Keratinocyte (primary cell): ENCODE data around the gene SEMA4A. TPM values are rescaled to one million over a fixed set of nuclear protein-coding genes. Genes with fewer than 3 reads are reported as not detected.

Experiments used
- DNase-seq: peaks from one replicate; pipeline ENCODE4 v3.0.0-alpha.2; 2011; ENCODE audit warnings: low read depth, missing footprints, low spot score
- FAIRE-seq: peaks from 2 replicates; lab custom pipeline; 2011; peaks lifted over from hg19 to GRCh38; lab: Jason Lieb, UNC
- H2AFZ ChIP-seq: 2 replicates; pipeline ENCODE4 v1.6.0; 2012; ENCODE audit warnings: low read length, control low read depth, inconsistent platforms; ENCODE audit not compliant: control insufficient read depth
- H3K27ac ChIP-seq: 2 replicates; pipeline ENCODE4 v1.5.1; 2011; ENCODE audit warnings: low read length; ENCODE audit not compliant: control insufficient read depth, insufficient read depth
- H3K27me3 ChIP-seq: 3 replicates; pipeline ENCODE4 v1.6.0; 2011; ENCODE audit warnings: low read length; ENCODE audit not compliant: control insufficient read depth, insufficient read depth; ENCODE audit errors: extremely low read depth
- H3K36me3 ChIP-seq, 2 experiments: 2 replicates in 1 of 2; 3 replicates in 1 of 2; pipeline ENCODE4 v1.5.1; 2011; ENCODE audit warnings: low read length in 2 of 2, mild to moderate bottlenecking in 1 of 2; ENCODE audit not compliant: control insufficient read depth in 2 of 2, insufficient read depth in 2 of 2; ENCODE audit errors: extremely low read depth in 1 of 2
- H3K4me1 ChIP-seq: 3 replicates; pipeline ENCODE4 v1.5.1; 2011; ENCODE audit warnings: low read length; ENCODE audit not compliant: control insufficient read depth, insufficient read depth; ENCODE audit errors: extremely low read depth
- H3K4me2 ChIP-seq: 3 replicates; pipeline ENCODE4 v1.6.0; 2011; ENCODE audit warnings: low read depth, low read length; ENCODE audit not compliant: control insufficient read depth, insufficient read depth; ENCODE audit errors: extremely low read depth
- H3K4me3 ChIP-seq, 3 experiments: fragments of 200-600 bp in 1 of 3; sonication (generic) in 1 of 3; 2 replicates in 2 of 3; 3 replicates in 1 of 3; pipeline ENCODE4 v1.5.1; 2011 to 2016; ENCODE audit warnings: low read length in 3 of 3, mild to moderate bottlenecking in 3 of 3, control low read depth in 2 of 3, inconsistent platforms in 1 of 3, low read depth in 1 of 3, mixed read lengths in 1 of 3, mixed run types in 1 of 3, moderate library complexity in 1 of 3; ENCODE audit not compliant: control insufficient read depth in 2 of 3, insufficient read depth in 2 of 3; ENCODE audit errors: extremely low read depth in 1 of 3
- H3K79me2 ChIP-seq: 2 replicates; pipeline ENCODE4 v1.6.0; 2012; ENCODE audit warnings: low read length; ENCODE audit not compliant: control insufficient read depth, insufficient read depth
- H3K9ac ChIP-seq: 3 replicates; pipeline ENCODE4 v1.6.0; 2011; ENCODE audit warnings: low read length; ENCODE audit not compliant: control insufficient read depth, insufficient read depth; ENCODE audit errors: extremely low read depth
- H3K9me1 ChIP-seq: 3 replicates; pipeline ENCODE4 v1.6.0; 2011; ENCODE audit warnings: low read length; ENCODE audit not compliant: control insufficient read depth, insufficient read depth; ENCODE audit errors: extremely low read depth
- H3K9me3 ChIP-seq: 2 replicates; pipeline ENCODE4 v1.5.1; 2012; ENCODE audit warnings: low read depth, low read length; ENCODE audit not compliant: control insufficient read depth
- H4K20me1 ChIP-seq: 3 replicates; pipeline ENCODE4 v1.6.0; 2011; ENCODE audit warnings: low read length; ENCODE audit not compliant: control insufficient read depth, insufficient read depth; ENCODE audit errors: extremely low read depth
- EZH2 ChIP-seq: IDR thresholded peaks from one replicate; pipeline ENCODE4 v1.6.1; 2012; ENCODE audit warnings: inconsistent platforms, mild to moderate bottlenecking, low read length, moderate library complexity
- dilution Hi-C: fragments of 300-500 bp; cut with MboI; formaldehyde crosslinking; loops from one replicate; pipeline ENCODE4 v1.7.0; 2020; ENCODE audit warnings: low sequenced_read_pairs; ENCODE audit not compliant: extremely low pct_ligation_motif_present
- polyA plus RNA-seq, 5 experiments: library from polyadenylated mRNA; depleted of rRNA in 3 of 5; stranded (reverse) in 3 of 5; stranded (forward) in 1 of 5; unstranded in 1 of 5; fragments of >200 nt; gene quantifications; 1 replicate in 1 of 5; 2 replicates in 3 of 5; 3 replicates in 1 of 5; pipeline versions ENCODE4 v1.2.1 to v1.2.3, GENCODE V29; 2011 to 2012; ENCODE audit warnings: missing spikeins in 2 of 5, low read depth in 1 of 5, low replicate concordance in 1 of 5
- TF ChIP-seq, protein P1 (sequence below), 3 experiments: IDR thresholded peaks in 1 of 3; conservative IDR thresholded peaks in 1 of 3; optimal IDR thresholded peaks in 1 of 3; 2 replicates in 2 of 3; 3 replicates in 1 of 3; pipeline versions ENCODE3 to v1.5.1; 2011; ENCODE audit warnings: low read length in 3 of 3, mild to moderate bottlenecking in 3 of 3, moderate library complexity in 2 of 3, control low read depth in 1 of 3, inconsistent platforms in 1 of 3; ENCODE audit not compliant: insufficient read depth in 2 of 3; ENCODE audit errors: extremely low read depth in 1 of 3

SEMA4A gene
- polyA plus RNA-seq, 1 donor (not counting 4 experiments of a cell fraction or from before 2014, with no cell fraction given) = 7.9 TPM

GRCh38 chr1:156164125-156164831 is 10.9 kb downstream of the SEMA4A start:
- no peaks in the 10 kb centered on the region for H3K4me1 ChIP-seq
- dilution Hi-C loops = no loop called here
- no peak overlapping the region for H3K4me2 ChIP-seq
- no peak for DNase-seq
- no peaks in the 10 kb centered on the region for H3K9me1 ChIP-seq
- no peak overlapping the region for H3K9ac ChIP-seq
- TF ChIP-seq, protein P1, sequence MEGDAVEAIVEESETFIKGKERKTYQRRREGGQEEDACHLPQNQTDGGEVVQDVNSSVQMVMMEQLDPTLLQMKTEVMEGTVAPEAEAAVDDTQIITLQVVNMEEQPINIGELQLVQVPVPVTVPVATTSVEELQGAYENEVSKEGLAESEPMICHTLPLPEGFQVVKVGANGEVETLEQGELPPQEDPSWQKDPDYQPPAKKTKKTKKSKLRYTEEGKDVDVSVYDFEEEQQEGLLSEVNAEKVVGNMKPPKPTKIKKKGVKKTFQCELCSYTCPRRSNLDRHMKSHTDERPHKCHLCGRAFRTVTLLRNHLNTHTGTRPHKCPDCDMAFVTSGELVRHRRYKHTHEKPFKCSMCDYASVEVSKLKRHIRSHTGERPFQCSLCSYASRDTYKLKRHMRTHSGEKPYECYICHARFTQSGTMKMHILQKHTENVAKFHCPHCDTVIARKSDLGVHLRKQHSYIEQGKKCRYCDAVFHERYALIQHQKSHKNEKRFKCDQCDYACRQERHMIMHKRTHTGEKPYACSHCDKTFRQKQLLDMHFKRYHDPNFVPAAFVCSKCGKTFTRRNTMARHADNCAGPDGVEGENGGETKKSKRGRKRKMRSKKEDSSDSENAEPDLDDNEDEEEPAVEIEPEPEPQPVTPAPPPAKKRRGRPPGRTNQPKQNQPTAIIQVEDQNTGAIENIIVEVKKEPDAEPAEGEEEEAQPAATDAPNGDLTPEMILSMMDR (optimal IDR thresholded peaks at IDR 0.05 in 1 of 3, IDR thresholded peaks at IDR 0.05 in 1 of 3, conservative IDR thresholded peaks at IDR 0.05 in 1 of 3; ENCODE audit: extremely low read depth in 1 of 3, insufficient read depth in 2 of 3, low read length in 3 of 3) = no peak
- no peak for TF ChIP-seq EZH2
- no peaks in the 10 kb centered on the region for H3K9me3 ChIP-seq
- no peaks in the 10 kb centered on the region for H3K27me3 ChIP-seq
- H4K20me1 ChIP-seq = no peaks in the 10 kb centered on the region
- no peak for FAIRE-seq
- H3K4me3 ChIP-seq = no peak overlapping the region
- H3K36me3 ChIP-seq = peaks cover 4 to 10% of the 10 kb centered on the region in 2 experiments
- H3K79me2 ChIP-seq = no peaks in the 10 kb centered on the region
- H2AFZ ChIP-seq = no peak overlapping the region
- H3K27ac ChIP-seq = no peak overlapping the region

- no peak overlapping the region for H3K4me2 ChIP-seq
- peaks cover 3 to 7% of the 10 kb centered on the region in 2 experiments for H3K36me3 ChIP-seq
- dilution Hi-C loops = no loop called here
- no peak for TF ChIP-seq EZH2
- H4K20me1 ChIP-seq = no peaks in the 10 kb centered on the region
- no peaks in the 10 kb centered on the region for H3K4me1 ChIP-seq
- H3K9me1 ChIP-seq = no peaks in the 10 kb centered on the region
- no peaks in the 10 kb centered on the region for H3K79me2 ChIP-seq
- no peak overlapping the region for H3K27ac ChIP-seq
- H3K4me3 ChIP-seq = no peak overlapping the region
- no peak overlapping the region for H3K9ac ChIP-seq
- H3K27me3 ChIP-seq = no peaks in the 10 kb centered on the region
- no peaks in the 10 kb centered on the region for H3K9me3 ChIP-seq
- H2AFZ ChIP-seq = no peak overlapping the region
- DNase-seq (no peak), FAIRE-seq (no peak)
Observed at GRCh38 chr1:156165083-156165482, 11.7 kb downstream of the SEMA4A start.
